HEK293 (cell line): ENCODE results near the gene KRT15.

Experiments used
- CTCF ChIA-PET: fragments of 350-600 bp; formaldehyde crosslinking; extraction: SDS; loops from one replicate; lab custom pipeline; 2021; ENCODE audit warnings: antibody characterized with exemption; lab: Yijun Ruan, JAX
- POLR2A ChIA-PET: fragments of 300-600 bp; formaldehyde crosslinking; extraction: SDS; loops from one replicate; lab custom pipeline; 2020; ENCODE audit warnings: antibody characterized with exemption, inconsistent platforms; lab: Yijun Ruan, JAX
- H3K27ac ChIP-seq: fragments of 200-500 bp; sonication (Bioruptor generic); 2 replicates; pipeline ENCODE4 v1.5.1; 2014; ENCODE audit warnings: low read depth, low read length, control low read depth, inconsistent platforms; ENCODE audit errors: extremely low read depth
- H3K36me3 ChIP-seq, 2 experiments: fragments of 200-500 bp in 1 of 2; sonication (Bioruptor generic) in 1 of 2; 1 replicate in 1 of 2; 2 replicates in 1 of 2; pipeline ENCODE4 v1.5.1; 2014 to 2017; ENCODE audit warnings: inconsistent platforms in 2 of 2, low read length in 2 of 2; ENCODE audit not compliant: control insufficient read depth in 2 of 2, insufficient read depth in 1 of 2
- H3K4me1 ChIP-seq: fragments of 200-500 bp; sonication (Bioruptor generic); 2 replicates; pipeline ENCODE4 v1.5.1; 2014; ENCODE audit warnings: mild to moderate bottlenecking, low read length, inconsistent platforms; ENCODE audit not compliant: control insufficient read depth, insufficient read depth
- H3K4me3 ChIP-seq: 2 replicates; pipeline ENCODE4 v1.5.1; 2011; ENCODE audit warnings: low read depth, mild to moderate bottlenecking, control low read depth, low read length, moderate library complexity
- H3K9me3 ChIP-seq: fragments of 200-500 bp; sonication (Bioruptor generic); 2 replicates; pipeline ENCODE4 v1.5.1; 2014; ENCODE audit warnings: low read depth, low read length, inconsistent platforms; ENCODE audit not compliant: control insufficient read depth, insufficient read depth
- GFI1B ChIP-seq: fragments of 450-650 bp; formaldehyde crosslinking; IDR thresholded peaks from 2 replicates; pipeline ENCODE4 v1.5.1; 2016; ENCODE audit warnings: missing biosample characterization, missing genetic modification characterization
- GLIS2 ChIP-seq: fragments of 450-650 bp; formaldehyde crosslinking; IDR thresholded peaks from 2 replicates; pipeline ENCODE4 v1.5.1; 2016; ENCODE audit warnings: missing biosample characterization, missing genetic modification characterization
- MYNN ChIP-seq: fragments of 450-650 bp; formaldehyde crosslinking; IDR thresholded peaks from 2 replicates; pipeline ENCODE4 v1.5.1; 2016; ENCODE audit warnings: missing biosample characterization, missing genetic modification characterization, borderline replicate concordance
- OSR2 ChIP-seq: fragments of 450-650 bp; formaldehyde crosslinking; IDR thresholded peaks from 2 replicates; pipeline ENCODE4 v1.5.1; 2016; ENCODE audit warnings: missing biosample characterization, missing genetic modification characterization
- PATZ1 ChIP-seq: fragments of 450-650 bp; formaldehyde crosslinking; IDR thresholded peaks from 2 replicates; pipeline ENCODE4 v1.5.1; 2016; ENCODE audit warnings: missing biosample characterization, missing genetic modification characterization
- SCRT2 ChIP-seq: fragments of 450-650 bp; formaldehyde crosslinking; IDR thresholded peaks from 2 replicates; pipeline ENCODE4 v1.5.1; 2016; ENCODE audit warnings: missing biosample characterization, missing genetic modification characterization
- ZNF394 ChIP-seq: fragments of 450-650 bp; formaldehyde crosslinking; IDR thresholded peaks from 2 replicates; pipeline ENCODE4 v1.5.1; 2016; ENCODE audit warnings: missing biosample characterization, missing genetic modification characterization, mild to moderate bottlenecking, moderate library complexity, borderline replicate concordance
- ZNF501 ChIP-seq: fragments of 450-650 bp; formaldehyde crosslinking; IDR thresholded peaks from 2 replicates; pipeline ENCODE4 v1.5.1; 2016; ENCODE audit warnings: missing biosample characterization, missing genetic modification characterization
- ZNF549 ChIP-seq: fragments of 450-650 bp; IDR thresholded peaks from 2 replicates; pipeline ENCODE4 v1.5.1; 2018; ENCODE audit warnings: missing biosample characterization, missing genetic modification characterization, mild to moderate bottlenecking, inconsistent platforms, moderate library complexity
- ZNF596 ChIP-seq: fragments of 450-650 bp; IDR thresholded peaks from 2 replicates; pipeline ENCODE4 v1.5.0; 2018; ENCODE audit warnings: missing biosample characterization, mild to moderate bottlenecking, missing genetic modification characterization, moderate library complexity
- ZNF626 ChIP-seq: fragments of 450-650 bp; sonication (Bioruptor Pico); formaldehyde crosslinking; IDR thresholded peaks from 2 replicates; pipeline ENCODE4 v1.5.1; 2018; ENCODE audit warnings: missing biosample characterization, missing genetic modification characterization, inconsistent platforms
- ZNF629 ChIP-seq: fragments of 450-650 bp; formaldehyde crosslinking; IDR thresholded peaks from 2 replicates; pipeline ENCODE4 v1.5.1; 2017; ENCODE audit warnings: missing biosample characterization, missing genetic modification characterization
- ZNF830 ChIP-seq: fragments of 450-650 bp; IDR thresholded peaks from 2 replicates; pipeline ENCODE4 v1.5.0; 2018; ENCODE audit warnings: missing biosample characterization, missing genetic modification characterization, low read depth, mild to moderate bottlenecking, moderate library complexity
- TF ChIP-seq, protein P1 (sequence below): fragments of 450-650 bp; formaldehyde crosslinking; IDR thresholded peaks from 2 replicates; pipeline ENCODE4 v1.5.1; 2017; ENCODE audit warnings: missing biosample characterization, missing genetic modification characterization
- TF ChIP-seq, protein P2 (sequence below): fragments of 450-650 bp; formaldehyde crosslinking; IDR thresholded peaks from 2 replicates; pipeline ENCODE4 v1.5.1; 2016; ENCODE audit warnings: missing biosample characterization, missing genetic modification characterization, low read depth
- TF ChIP-seq, protein P3 (sequence below): fragments of 450-650 bp; formaldehyde crosslinking; IDR thresholded peaks from 2 replicates; pipeline ENCODE4 v1.5.1; 2016; ENCODE audit warnings: missing biosample characterization, missing genetic modification characterization
- TF ChIP-seq, protein P4 (sequence below): fragments of 450-650 bp; formaldehyde crosslinking; IDR thresholded peaks from 2 replicates; pipeline ENCODE4 v1.5.1; 2016; ENCODE audit warnings: missing biosample characterization, missing genetic modification characterization
- TF ChIP-seq, protein P5 (sequence below): fragments of 450-650 bp; formaldehyde crosslinking; IDR thresholded peaks from 2 replicates; pipeline ENCODE4 v1.5.1; 2016; ENCODE audit warnings: missing biosample characterization, missing genetic modification characterization

Gene KRT15

GRCh38 chr17:41464682-41465081 lies 54.0 kb downstream of the KRT15 start (continued):
- TF ChIP-seq ZNF629 (peak; percentile 56; the same call in 1 of the 2 replicates), ZNF830 (tag by site-specific recombination) (no peak), ZNF549 (no peak), OSR2 (tag by site-specific recombination) (0 out of 2 replicates have a peak, but pooled peaks have one; percentile 15), GFI1B (tag by site-specific recombination) (peak; percentile 61; the same call in 1 of the 2 replicates)
- TF ChIP-seq, protein P1, sequence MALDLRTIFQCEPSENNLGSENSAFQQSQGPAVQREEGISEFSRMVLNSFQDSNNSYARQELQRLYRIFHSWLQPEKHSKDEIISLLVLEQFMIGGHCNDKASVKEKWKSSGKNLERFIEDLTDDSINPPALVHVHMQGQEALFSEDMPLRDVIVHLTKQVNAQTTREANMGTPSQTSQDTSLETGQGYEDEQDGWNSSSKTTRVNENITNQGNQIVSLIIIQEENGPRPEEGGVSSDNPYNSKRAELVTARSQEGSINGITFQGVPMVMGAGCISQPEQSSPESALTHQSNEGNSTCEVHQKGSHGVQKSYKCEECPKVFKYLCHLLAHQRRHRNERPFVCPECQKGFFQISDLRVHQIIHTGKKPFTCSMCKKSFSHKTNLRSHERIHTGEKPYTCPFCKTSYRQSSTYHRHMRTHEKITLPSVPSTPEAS = peak; percentile 39; the same call in 1 of the 2 replicates
- TF ChIP-seq, protein P2, sequence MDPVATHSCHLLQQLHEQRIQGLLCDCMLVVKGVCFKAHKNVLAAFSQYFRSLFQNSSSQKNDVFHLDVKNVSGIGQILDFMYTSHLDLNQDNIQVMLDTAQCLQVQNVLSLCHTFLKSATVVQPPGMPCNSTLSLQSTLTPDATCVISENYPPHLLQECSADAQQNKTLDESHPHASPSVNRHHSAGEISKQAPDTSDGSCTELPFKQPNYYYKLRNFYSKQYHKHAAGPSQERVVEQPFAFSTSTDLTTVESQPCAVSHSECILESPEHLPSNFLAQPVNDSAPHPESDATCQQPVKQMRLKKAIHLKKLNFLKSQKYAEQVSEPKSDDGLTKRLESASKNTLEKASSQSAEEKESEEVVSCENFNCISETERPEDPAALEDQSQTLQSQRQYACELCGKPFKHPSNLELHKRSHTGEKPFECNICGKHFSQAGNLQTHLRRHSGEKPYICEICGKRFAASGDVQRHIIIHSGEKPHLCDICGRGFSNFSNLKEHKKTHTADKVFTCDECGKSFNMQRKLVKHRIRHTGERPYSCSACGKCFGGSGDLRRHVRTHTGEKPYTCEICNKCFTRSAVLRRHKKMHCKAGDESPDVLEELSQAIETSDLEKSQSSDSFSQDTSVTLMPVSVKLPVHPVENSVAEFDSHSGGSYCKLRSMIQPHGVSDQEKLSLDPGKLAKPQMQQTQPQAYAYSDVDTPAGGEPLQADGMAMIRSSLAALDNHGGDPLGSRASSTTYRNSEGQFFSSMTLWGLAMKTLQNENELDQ (tag by site-specific recombination) = no peak

DNA sequence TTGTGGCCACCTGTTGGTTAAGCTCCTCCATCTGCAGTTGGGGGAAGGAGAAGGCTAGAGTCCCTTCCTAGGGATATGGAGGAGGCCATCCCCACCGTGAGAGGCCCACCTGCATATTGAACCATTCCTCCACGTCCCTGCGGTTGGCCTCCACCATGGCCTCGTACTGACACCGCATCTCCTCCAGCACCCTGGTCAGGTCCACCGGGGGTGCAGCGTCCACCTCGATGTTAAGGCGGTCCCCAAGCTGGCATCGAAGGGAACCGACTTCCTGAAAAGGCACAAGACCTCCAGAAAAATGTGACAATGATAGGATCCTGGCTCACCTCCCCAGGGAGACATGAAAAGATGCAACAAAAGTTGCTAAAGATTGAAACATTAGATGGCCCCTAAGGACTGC lies 54.5 kb downstream of the KRT15 start:
- H3K27ac ChIP-seq = no peak overlapping the region
- ChIA-PET CTCF (interaction anchor here (1.0 to 1.6 kb wide), 3 partner anchors 46 to 202 kb away, joined by 4 to 5 read pairs (median 4); no protein-coding TSS in a partner anchor), POLR2A (no interaction called here)
- TF ChIP-seq SCRT2 (peak; percentile 75), ZNF626 (tag by site-specific recombination) (no peak), PATZ1 (no peak)
- TF ChIP-seq, protein P3, sequence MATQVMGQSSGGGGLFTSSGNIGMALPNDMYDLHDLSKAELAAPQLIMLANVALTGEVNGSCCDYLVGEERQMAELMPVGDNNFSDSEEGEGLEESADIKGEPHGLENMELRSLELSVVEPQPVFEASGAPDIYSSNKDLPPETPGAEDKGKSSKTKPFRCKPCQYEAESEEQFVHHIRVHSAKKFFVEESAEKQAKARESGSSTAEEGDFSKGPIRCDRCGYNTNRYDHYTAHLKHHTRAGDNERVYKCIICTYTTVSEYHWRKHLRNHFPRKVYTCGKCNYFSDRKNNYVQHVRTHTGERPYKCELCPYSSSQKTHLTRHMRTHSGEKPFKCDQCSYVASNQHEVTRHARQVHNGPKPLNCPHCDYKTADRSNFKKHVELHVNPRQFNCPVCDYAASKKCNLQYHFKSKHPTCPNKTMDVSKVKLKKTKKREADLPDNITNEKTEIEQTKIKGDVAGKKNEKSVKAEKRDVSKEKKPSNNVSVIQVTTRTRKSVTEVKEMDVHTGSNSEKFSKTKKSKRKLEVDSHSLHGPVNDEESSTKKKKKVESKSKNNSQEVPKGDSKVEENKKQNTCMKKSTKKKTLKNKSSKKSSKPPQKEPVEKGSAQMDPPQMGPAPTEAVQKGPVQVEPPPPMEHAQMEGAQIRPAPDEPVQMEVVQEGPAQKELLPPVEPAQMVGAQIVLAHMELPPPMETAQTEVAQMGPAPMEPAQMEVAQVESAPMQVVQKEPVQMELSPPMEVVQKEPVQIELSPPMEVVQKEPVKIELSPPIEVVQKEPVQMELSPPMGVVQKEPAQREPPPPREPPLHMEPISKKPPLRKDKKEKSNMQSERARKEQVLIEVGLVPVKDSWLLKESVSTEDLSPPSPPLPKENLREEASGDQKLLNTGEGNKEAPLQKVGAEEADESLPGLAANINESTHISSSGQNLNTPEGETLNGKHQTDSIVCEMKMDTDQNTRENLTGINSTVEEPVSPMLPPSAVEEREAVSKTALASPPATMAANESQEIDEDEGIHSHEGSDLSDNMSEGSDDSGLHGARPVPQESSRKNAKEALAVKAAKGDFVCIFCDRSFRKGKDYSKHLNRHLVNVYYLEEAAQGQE = 0 out of 2 replicates have a peak, but pooled peaks have one; percentile 20
- H3K9me3 ChIP-seq = no peaks in the 10 kb centered on the region
- no peaks in the 10 kb centered on the region for H3K36me3 ChIP-seq
- no peak overlapping the region for H3K4me3 ChIP-seq
- no peaks in the 10 kb centered on the region for H3K4me1 ChIP-seq

DNA sequence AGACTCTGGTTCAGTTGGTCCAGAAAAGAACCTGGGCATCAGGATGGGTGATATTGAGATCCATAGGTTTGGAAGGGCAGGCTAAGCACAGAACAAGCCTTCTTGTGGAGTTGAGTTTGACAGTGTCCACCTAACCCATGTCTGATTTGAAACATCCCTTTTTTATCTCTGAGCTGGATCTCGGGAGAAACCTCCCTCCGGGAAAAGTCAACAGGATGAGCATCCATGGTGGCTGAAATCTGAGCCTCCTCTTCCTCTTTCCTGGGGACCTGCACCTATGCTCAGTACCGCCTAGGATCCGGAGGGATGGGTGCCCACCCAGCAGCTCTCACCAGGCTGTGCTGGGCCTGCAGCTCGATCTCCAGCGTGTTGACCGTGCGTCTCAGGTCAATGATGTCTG lies 54.9 kb downstream of the KRT15 start:
- POLR2A ChIA-PET = interaction anchor here (0.6 to 0.7 kb wide), 2 partner anchors 30 to 125 kb away, joined by 4 to 5 read pairs; no protein-coding TSS in a partner anchor
- H3K4me3 ChIP-seq = no peak overlapping the region
- TF ChIP-seq ZNF596 (tag by site-specific recombination) (no peak), ZNF501 (tag by site-specific recombination) (no peak), GLIS2 (no peak), MYNN (tag by site-specific recombination) (no peak), ZNF394 (no peak)
- TF ChIP-seq, protein P4, sequence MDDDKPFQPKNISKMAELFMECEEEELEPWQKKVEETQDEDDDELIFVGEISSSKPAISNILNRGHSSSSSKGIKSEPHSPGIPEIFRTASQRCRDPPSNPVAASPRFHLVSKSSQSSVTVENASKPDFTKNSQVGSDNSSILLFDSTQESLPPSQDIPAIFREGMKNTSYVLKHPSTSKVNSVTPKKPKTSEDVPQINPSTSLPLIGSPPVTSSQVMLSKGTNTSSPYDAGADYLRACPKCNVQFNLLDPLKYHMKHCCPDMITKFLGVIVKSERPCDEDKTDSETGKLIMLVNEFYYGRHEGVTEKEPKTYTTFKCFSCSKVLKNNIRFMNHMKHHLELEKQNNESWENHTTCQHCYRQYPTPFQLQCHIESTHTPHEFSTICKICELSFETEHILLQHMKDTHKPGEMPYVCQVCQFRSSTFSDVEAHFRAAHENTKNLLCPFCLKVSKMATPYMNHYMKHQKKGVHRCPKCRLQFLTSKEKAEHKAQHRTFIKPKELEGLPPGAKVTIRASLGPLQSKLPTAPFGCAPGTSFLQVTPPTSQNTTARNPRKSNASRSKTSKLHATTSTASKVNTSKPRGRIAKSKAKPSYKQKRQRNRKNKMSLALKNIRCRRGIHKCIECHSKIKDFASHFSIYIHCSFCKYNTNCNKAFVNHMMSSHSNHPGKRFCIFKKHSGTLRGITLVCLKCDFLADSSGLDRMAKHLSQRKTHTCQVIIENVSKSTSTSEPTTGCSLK = no peak
- TF ChIP-seq, protein P5, sequence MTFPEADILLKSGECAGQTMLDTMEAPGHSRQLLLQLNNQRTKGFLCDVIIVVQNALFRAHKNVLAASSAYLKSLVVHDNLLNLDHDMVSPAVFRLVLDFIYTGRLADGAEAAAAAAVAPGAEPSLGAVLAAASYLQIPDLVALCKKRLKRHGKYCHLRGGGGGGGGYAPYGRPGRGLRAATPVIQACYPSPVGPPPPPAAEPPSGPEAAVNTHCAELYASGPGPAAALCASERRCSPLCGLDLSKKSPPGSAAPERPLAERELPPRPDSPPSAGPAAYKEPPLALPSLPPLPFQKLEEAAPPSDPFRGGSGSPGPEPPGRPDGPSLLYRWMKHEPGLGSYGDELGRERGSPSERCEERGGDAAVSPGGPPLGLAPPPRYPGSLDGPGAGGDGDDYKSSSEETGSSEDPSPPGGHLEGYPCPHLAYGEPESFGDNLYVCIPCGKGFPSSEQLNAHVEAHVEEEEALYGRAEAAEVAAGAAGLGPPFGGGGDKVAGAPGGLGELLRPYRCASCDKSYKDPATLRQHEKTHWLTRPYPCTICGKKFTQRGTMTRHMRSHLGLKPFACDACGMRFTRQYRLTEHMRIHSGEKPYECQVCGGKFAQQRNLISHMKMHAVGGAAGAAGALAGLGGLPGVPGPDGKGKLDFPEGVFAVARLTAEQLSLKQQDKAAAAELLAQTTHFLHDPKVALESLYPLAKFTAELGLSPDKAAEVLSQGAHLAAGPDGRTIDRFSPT (tag by site-specific recombination) = no peak

More for the DNA sequence above, 54.9 kb downstream of the KRT15 start:
- no peak overlapping the region for H3K27ac ChIP-seq
- H3K4me1 ChIP-seq = no peaks in the 10 kb centered on the region
- H3K9me3 ChIP-seq = no peaks in the 10 kb centered on the region
- CTCF ChIA-PET = interaction anchor here (1.0 to 1.6 kb wide), 3 partner anchors 46 to 202 kb away, joined by 4 to 5 read pairs (median 4); no protein-coding TSS in a partner anchor
- no peaks in the 10 kb centered on the region for H3K36me3 ChIP-seq
